MM.1S (cell line): ENCODE data around the gene AHCYL2.
A peak's percentile ranks its signal among the peaks of the same experiment; 100 is the strongest.

ENCODE experiments used
- EZH2 ChIP-seq: fragments of 300-600 bp; sonication (generic); optimal IDR thresholded peaks from 2 replicates; pipeline ENCODE3; 2017; ENCODE audit warnings: low read depth, mild to moderate bottlenecking, antibody characterized with exemption, low read length, mixed read lengths
- TF ChIP-seq, protein P1 (sequence below): fragments of 300-600 bp; sonication (generic); IDR thresholded peaks from 2 replicates; pipeline ENCODE4 v1.5.1; 2016; ENCODE audit warnings: antibody characterized with exemption, low read length, mixed read lengths

DNA sequence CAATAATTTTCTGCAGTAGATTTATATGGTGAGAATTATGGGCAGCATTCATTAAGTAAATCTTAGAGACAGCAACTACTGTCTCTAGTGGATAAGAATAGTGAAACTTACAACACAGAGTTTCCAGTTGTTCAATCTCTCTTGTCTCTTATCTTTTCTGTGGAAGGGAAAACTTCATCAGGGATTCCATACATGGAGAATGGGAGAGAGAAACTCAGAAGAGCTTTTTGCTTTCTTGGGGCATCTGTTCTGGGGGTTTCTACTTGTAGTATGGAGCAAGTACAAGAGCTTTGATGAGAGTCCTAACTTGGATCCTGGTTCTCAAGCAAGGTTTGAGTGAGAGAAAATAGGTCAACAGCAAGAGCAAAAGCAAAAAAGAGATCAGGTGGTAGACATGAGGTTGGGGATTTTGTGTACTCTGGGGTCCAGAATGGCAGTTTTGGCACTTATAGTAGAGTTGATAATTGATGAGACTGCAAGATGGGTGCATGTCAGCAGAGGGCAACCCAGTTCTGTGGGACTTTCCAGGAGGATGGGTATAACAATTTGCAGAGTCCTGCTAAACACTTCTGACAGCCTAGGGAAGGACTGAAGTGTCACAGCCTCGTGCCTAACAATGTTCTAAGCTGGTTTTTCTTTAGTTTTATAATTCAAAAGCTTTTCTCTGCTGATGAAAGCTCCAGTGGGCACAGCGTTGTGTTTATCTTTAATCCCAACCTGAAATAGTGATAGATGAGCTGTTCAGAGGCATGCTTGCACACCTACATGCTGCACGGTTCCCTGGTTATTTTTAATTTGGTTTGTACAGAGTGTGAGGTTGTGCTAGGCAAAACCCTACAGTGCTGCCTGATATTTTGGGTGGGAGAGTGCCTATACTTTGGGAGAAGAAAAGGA is 177.4 kb downstream of the AHCYL2 start:
- TF ChIP-seq, protein P1, sequence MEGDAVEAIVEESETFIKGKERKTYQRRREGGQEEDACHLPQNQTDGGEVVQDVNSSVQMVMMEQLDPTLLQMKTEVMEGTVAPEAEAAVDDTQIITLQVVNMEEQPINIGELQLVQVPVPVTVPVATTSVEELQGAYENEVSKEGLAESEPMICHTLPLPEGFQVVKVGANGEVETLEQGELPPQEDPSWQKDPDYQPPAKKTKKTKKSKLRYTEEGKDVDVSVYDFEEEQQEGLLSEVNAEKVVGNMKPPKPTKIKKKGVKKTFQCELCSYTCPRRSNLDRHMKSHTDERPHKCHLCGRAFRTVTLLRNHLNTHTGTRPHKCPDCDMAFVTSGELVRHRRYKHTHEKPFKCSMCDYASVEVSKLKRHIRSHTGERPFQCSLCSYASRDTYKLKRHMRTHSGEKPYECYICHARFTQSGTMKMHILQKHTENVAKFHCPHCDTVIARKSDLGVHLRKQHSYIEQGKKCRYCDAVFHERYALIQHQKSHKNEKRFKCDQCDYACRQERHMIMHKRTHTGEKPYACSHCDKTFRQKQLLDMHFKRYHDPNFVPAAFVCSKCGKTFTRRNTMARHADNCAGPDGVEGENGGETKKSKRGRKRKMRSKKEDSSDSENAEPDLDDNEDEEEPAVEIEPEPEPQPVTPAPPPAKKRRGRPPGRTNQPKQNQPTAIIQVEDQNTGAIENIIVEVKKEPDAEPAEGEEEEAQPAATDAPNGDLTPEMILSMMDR = peak; percentile 59
- no peak for TF ChIP-seq EZH2
